ENCODE results near the gene CCDC17. TPM values are rescaled to one million over a fixed set of nuclear protein-coding genes. Genes with fewer than 3 reads are reported as not detected.

The CCDC17 gene
- total and polyA plus RNA-seq, 2 experiments from 2014 or later: 0.57 to 2.2 TPM

DNA sequence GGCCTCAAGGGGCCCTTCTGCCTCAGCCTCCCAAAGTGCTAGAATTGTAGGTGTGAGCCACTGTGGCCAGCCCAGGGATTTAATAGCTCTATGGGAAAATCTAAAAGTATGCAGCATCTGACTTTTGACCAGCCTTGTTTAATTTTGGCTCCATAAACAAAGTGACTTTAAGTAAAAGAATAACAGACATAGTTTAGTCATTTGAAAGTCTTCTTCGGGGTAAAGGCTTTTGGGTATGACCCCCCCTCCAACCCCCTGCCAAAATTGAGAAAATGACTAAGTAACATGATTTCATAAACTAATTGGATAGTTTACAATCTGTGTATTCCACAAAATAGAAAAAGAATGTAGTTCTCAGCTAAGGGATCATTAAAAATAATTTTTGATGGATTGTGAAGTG lies 45.5 kb upstream of the CCDC17 start:
- H3K27ac ChIP-seq (ENCODE audit: low read depth): no peak overlapping the region

DNA sequence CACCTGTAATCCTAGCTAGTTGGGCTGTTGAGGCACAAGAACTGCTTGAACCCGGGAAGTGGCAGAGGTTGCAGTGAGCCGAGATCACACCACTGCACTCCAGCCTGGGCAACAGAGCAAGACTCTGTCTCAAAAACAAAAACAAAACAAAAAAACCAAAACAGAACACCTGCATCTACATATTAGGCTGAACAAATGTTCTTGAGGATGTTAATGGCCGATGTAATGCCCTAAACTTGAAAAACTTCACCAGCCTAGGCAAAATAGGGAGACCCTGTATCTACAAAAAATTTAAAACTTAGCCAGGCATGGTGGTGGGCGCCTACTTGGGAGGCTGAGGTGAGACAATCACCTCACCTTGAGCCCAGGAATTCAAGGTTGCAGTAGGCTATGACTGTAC lies 44.7 kb upstream of the CCDC17 start:
- Histone ChIP-seq H3K27ac (ENCODE audit: low read depth) (no peak overlapping the region), H3K4me3 (no peak overlapping the region), H3K36me3 (ENCODE audit: insufficient read depth) (no peaks in the 10 kb centered on the region), H3K4me2 (no peak overlapping the region), H3K27me3 (ENCODE audit: insufficient read depth) (no peaks in the 10 kb centered on the region), H4K20me1 (replicated peaks; ENCODE audit: insufficient read depth) (peaks cover 82% of the 10 kb centered on the region), H3K9me2 (ENCODE audit: insufficient read depth) (no peaks in the 10 kb centered on the region), H3K79me2 (replicated peaks; ENCODE audit: insufficient read depth) (peaks cover 100% of the 10 kb centered on the region), H2AFZ (no peak overlapping the region), H3K4me1 (ENCODE audit: insufficient read depth) (no peaks in the 10 kb centered on the region), H3F3A (replicated peaks; ENCODE audit: low read depth) (no peaks in the 10 kb centered on the region)
- H3K4me3 Mint-ChIP-seq: no peak overlapping the region
- H3K36me3 Mint-ChIP-seq (ENCODE audit: low read depth): peaks cover 19% of the 10 kb centered on the region; the same call in 2 of the 3 replicates
- TF ChIP-seq STAT1 (IDR thresholded peaks at IDR 0.05; ENCODE audit: unreplicated experiment): no peak
- TF ChIP-seq, protein P1, sequence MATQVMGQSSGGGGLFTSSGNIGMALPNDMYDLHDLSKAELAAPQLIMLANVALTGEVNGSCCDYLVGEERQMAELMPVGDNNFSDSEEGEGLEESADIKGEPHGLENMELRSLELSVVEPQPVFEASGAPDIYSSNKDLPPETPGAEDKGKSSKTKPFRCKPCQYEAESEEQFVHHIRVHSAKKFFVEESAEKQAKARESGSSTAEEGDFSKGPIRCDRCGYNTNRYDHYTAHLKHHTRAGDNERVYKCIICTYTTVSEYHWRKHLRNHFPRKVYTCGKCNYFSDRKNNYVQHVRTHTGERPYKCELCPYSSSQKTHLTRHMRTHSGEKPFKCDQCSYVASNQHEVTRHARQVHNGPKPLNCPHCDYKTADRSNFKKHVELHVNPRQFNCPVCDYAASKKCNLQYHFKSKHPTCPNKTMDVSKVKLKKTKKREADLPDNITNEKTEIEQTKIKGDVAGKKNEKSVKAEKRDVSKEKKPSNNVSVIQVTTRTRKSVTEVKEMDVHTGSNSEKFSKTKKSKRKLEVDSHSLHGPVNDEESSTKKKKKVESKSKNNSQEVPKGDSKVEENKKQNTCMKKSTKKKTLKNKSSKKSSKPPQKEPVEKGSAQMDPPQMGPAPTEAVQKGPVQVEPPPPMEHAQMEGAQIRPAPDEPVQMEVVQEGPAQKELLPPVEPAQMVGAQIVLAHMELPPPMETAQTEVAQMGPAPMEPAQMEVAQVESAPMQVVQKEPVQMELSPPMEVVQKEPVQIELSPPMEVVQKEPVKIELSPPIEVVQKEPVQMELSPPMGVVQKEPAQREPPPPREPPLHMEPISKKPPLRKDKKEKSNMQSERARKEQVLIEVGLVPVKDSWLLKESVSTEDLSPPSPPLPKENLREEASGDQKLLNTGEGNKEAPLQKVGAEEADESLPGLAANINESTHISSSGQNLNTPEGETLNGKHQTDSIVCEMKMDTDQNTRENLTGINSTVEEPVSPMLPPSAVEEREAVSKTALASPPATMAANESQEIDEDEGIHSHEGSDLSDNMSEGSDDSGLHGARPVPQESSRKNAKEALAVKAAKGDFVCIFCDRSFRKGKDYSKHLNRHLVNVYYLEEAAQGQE (IDR thresholded peaks at IDR 0.05; ENCODE audit: unreplicated experiment): no peak
- TF ChIP-seq POLR2AphosphoS5 (IDR thresholded peaks at IDR 0.05; ENCODE audit: low read depth): no peak
- TF ChIP-seq NANOG (IDR thresholded peaks at IDR 0.05; ENCODE audit: borderline replicate concordance): no peak
- TF ChIP-seq ZNF331 (CRISPR knock-in tag; IDR thresholded peaks at IDR 0.05; ENCODE audit: low read depth): no peak
- TF ChIP-seq, protein P2, sequence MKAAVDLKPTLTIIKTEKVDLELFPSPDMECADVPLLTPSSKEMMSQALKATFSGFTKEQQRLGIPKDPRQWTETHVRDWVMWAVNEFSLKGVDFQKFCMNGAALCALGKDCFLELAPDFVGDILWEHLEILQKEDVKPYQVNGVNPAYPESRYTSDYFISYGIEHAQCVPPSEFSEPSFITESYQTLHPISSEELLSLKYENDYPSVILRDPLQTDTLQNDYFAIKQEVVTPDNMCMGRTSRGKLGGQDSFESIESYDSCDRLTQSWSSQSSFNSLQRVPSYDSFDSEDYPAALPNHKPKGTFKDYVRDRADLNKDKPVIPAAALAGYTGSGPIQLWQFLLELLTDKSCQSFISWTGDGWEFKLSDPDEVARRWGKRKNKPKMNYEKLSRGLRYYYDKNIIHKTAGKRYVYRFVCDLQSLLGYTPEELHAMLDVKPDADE (IDR thresholded peaks at IDR 0.05): no peak
- no peak for TF ChIP-seq EZH2phosphoT487 (IDR thresholded peaks at IDR 0.05; ENCODE audit: unreplicated experiment)
- DNase-seq (ENCODE audit: low spot score) (no peak), ATAC-seq (no peak)
- H3K27ac Mint-ChIP-seq: no peak overlapping the region
- peaks cover 2% of the 10 kb centered on the region for H3K27me3 Mint-ChIP-seq (ENCODE audit: insufficient read depth, low read depth, poor library complexity)
- H3K4me1 Mint-ChIP-seq: peaks cover 6% of the 10 kb centered on the region; the same call in 2 of the 3 replicates
- H3K9me3 Mint-ChIP-seq: peaks cover 2% of the 10 kb centered on the region; the same call in 1 of the 3 replicates

More for the DNA sequence above, 45.5 kb upstream of the CCDC17 start:
- Histone ChIP-seq H2AFZ (no peak overlapping the region), H3F3A (replicated peaks; ENCODE audit: low read depth) (no peaks in the 10 kb centered on the region), H3K4me2 (no peak overlapping the region), H3K27me3 (ENCODE audit: insufficient read depth) (no peaks in the 10 kb centered on the region), H3K9me2 (ENCODE audit: insufficient read depth) (no peaks in the 10 kb centered on the region), H3K79me2 (replicated peaks; ENCODE audit: insufficient read depth) (peaks cover 100% of the 10 kb centered on the region), H3K4me3 (no peak overlapping the region), H4K20me1 (replicated peaks; ENCODE audit: insufficient read depth) (peaks cover 80% of the 10 kb centered on the region), H3K4me1 (ENCODE audit: insufficient read depth) (no peaks in the 10 kb centered on the region), H3K36me3 (ENCODE audit: insufficient read depth) (no peaks in the 10 kb centered on the region)
- H3K4me3 Mint-ChIP-seq: no peak overlapping the region
- H3K27me3 Mint-ChIP-seq (ENCODE audit: insufficient read depth, low read depth, poor library complexity): peaks cover 2% of the 10 kb centered on the region
- peaks cover 7% of the 10 kb centered on the region for H3K4me1 Mint-ChIP-seq
- TF ChIP-seq, protein P1 (IDR thresholded peaks at IDR 0.05; ENCODE audit: unreplicated experiment): no peak
- no peak for TF ChIP-seq STAT1 (IDR thresholded peaks at IDR 0.05; ENCODE audit: unreplicated experiment)
- ATAC-seq: no peak
- H3K36me3 Mint-ChIP-seq (ENCODE audit: low read depth): peaks cover 22% of the 10 kb centered on the region; the same call in 2 of the 3 replicates
- H3K27ac Mint-ChIP-seq: no peak overlapping the region
- peaks cover 2% of the 10 kb centered on the region; the same call in 1 of the 3 replicates for H3K9me3 Mint-ChIP-seq
- DNase-seq (ENCODE audit: low spot score): no peak

Measured in GM23338 (cell line).